ENCODE results near the gene NCOR1.

Gene NCOR1

GRCh38 chr17:15981646-15982580, 233.4 kb downstream of the NCOR1 start:
- TF ChIP-seq EZH2phosphoT487 (conservative IDR thresholded peaks at IDR 0.05; ENCODE audit: low read length) (no peak), CTCF (IDR thresholded peaks at IDR 0.05; ENCODE audit: insufficient read depth, low read length, poor library complexity, severe bottlenecking) (no peak)
- Histone ChIP-seq H3K9ac (ENCODE audit: low read length) (no peak overlapping the region), H3K4me2 (ENCODE audit: low read depth, low read length, poor library complexity, severe bottlenecking) (no peak overlapping the region), H4K20me1 (ENCODE audit: low read depth, low read length) (no peaks in the 10 kb centered on the region), H3K4me3 (ENCODE audit: insufficient read depth, low read length, poor library complexity, severe bottlenecking) (no peak overlapping the region), H3K36me3 (ENCODE audit: low read length) (peaks cover 4% of the 10 kb centered on the region; the same call in 1 of the 2 replicates), H3K79me2 (ENCODE audit: insufficient read depth, low read length) (no peaks in the 10 kb centered on the region), H3K27me3 (ENCODE audit: low read length) (no peaks in the 10 kb centered on the region), H2AFZ (ENCODE audit: low read depth, low read length, severe bottlenecking) (no peak overlapping the region), H3K9me3 (ENCODE audit: insufficient read depth, low read length) (no peaks in the 10 kb centered on the region), H3K9me2 (replicated peaks; ENCODE audit: insufficient read depth, low read length) (no peaks in the 10 kb centered on the region), H3F3A (ENCODE audit: insufficient read depth) (no peaks in the 10 kb centered on the region), H3K27ac (ENCODE audit: low read depth, low read length) (no peak overlapping the region)

DNA sequence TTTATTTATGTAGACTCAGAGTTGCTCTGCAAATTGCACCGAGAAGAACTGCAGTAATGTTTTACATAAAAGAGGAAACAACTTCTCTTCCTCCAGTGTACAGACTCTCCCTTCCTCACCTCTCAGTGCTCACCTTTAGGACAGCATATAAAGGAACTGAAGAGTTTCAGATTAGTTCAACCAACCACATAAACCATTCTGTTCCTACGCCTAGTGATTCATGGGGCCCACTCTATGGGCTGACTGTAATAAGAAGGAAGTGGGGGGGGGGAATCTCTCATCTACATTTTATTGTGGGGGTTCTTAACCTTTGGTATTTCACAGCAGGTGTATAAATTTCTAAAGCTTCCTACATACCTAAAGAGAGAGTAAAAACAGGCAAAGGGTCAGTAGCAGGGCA, 234.1 kb downstream of the NCOR1 start:
- no peaks in the 10 kb centered on the region for H3K9me3 ChIP-seq (ENCODE audit: insufficient read depth, low read length)
- H3F3A ChIP-seq (ENCODE audit: insufficient read depth): no peaks in the 10 kb centered on the region
- no peak overlapping the region for H3K27ac ChIP-seq (ENCODE audit: low read depth, low read length)
- H3K79me2 ChIP-seq (ENCODE audit: insufficient read depth, low read length): no peaks in the 10 kb centered on the region
- no peak for TF ChIP-seq EZH2phosphoT487 (conservative IDR thresholded peaks at IDR 0.05; ENCODE audit: low read length)
- TF ChIP-seq CTCF (IDR thresholded peaks at IDR 0.05; ENCODE audit: insufficient read depth, low read length, poor library complexity, severe bottlenecking): no peak
- no peak overlapping the region for H2AFZ ChIP-seq (ENCODE audit: low read depth, low read length, severe bottlenecking)
- H3K9me2 ChIP-seq (replicated peaks; ENCODE audit: insufficient read depth, low read length): no peaks in the 10 kb centered on the region
- H3K36me3 ChIP-seq (ENCODE audit: low read length): no peaks in the 10 kb centered on the region
- H3K9ac ChIP-seq (ENCODE audit: low read length): no peak overlapping the region
- no peak overlapping the region for H3K4me2 ChIP-seq (ENCODE audit: low read depth, low read length, poor library complexity, severe bottlenecking)
- no peaks in the 10 kb centered on the region for H3K27me3 ChIP-seq (ENCODE audit: low read length)
- no peaks in the 10 kb centered on the region for H4K20me1 ChIP-seq (ENCODE audit: low read depth, low read length)
- no peak overlapping the region for H3K4me3 ChIP-seq (ENCODE audit: insufficient read depth, low read length, poor library complexity, severe bottlenecking)
